HepG2 (cell line): ENCODE results near the gene FPGS. TPM values are rescaled to one million over a fixed set of nuclear protein-coding genes. Genes with fewer than 3 reads are reported as not detected.

Experiments used
- NFYC ChIP-seq: IDR thresholded peaks from 2 replicates; pipeline ENCODE4 v1.6.1; 2016; ENCODE audit warnings: missing genetic modification reagents, missing compliant biosample characterization
- PCBP2 ChIP-seq: fragments of 200-400 bp; formaldehyde crosslinking; optimal IDR thresholded peaks from 2 replicates; pipeline ENCODE3; 2018; ENCODE audit warnings: low read length, low read depth; ENCODE audit not compliant: poor library complexity, severe bottlenecking
- PHF21A ChIP-seq: sonication (generic); formaldehyde crosslinking; IDR thresholded peaks from 2 replicates; pipeline ENCODE4 v1.5.0; 2020; ENCODE audit warnings: mild to moderate bottlenecking, missing genetic modification reagents
- SAP130 ChIP-seq: IDR thresholded peaks from 2 replicates; pipeline ENCODE4 v1.6.1; 2016; ENCODE audit warnings: low read depth
- SETDB1 ChIP-seq: sonication (generic); formaldehyde crosslinking; IDR thresholded peaks from 2 replicates; pipeline ENCODE4 v1.5.1; 2020; ENCODE audit warnings: missing genetic modification reagents, mild to moderate bottlenecking, borderline replicate concordance
- TCF7L2 ChIP-seq: IDR thresholded peaks from 2 replicates; pipeline ENCODE4 v1.6.1; 2011; ENCODE audit warnings: mild to moderate bottlenecking, low read depth, low read length, moderate library complexity
- WIZ ChIP-seq: sonication (generic); formaldehyde crosslinking; IDR thresholded peaks from 2 replicates; pipeline ENCODE4 v1.5.1; 2020; ENCODE audit warnings: mild to moderate bottlenecking, missing genetic modification reagents
- ZNF235 ChIP-seq: sonication (generic); formaldehyde crosslinking; IDR thresholded peaks from 2 replicates; pipeline ENCODE4 v1.8.1; 2023; ENCODE audit warnings: mild to moderate bottlenecking, missing genetic modification reagents, borderline replicate concordance
- ZNF670 ChIP-seq: sonication (generic); formaldehyde crosslinking; IDR thresholded peaks from 2 replicates; pipeline ENCODE4 v1.8.0; 2022; ENCODE audit warnings: mild to moderate bottlenecking, missing genetic modification reagents, borderline replicate concordance
- ZNF776 ChIP-seq: sonication (generic); formaldehyde crosslinking; IDR thresholded peaks from 2 replicates; pipeline ENCODE4 v1.4.0; 2020; ENCODE audit warnings: mild to moderate bottlenecking, missing genetic modification reagents
- polyA plus RNA-seq, 8 experiments: library from polyadenylated mRNA; depleted of rRNA in 3 of 8; stranded (reverse) in 7 of 8; unstranded in 1 of 8; fragments of >200 nt; fragmentation: Illumina TruSeq in 4 of 8; extraction: Trizol in 4 of 8; gene quantifications; 2 replicates each; pipeline versions ENCODE4 v1.2.1 to v1.2.3, GENCODE V29; 2011 to 2016; ENCODE audit warnings: low read depth in 4 of 8, missing spikeins in 1 of 8, mixed read lengths in 1 of 8; ENCODE audit not compliant: insufficient read depth in 1 of 8
- total RNA-seq, 5 experiments: library from RNA; depleted of rRNA; stranded (reverse); fragments of >200 nt; fragmentation: Illumina TruSeq; extraction: Trizol; gene quantifications; 2 replicates each; pipeline ENCODE4 v1.2.3, GENCODE V29; 2016; ENCODE audit warnings: low read depth in 1 of 5
- TF ChIP-seq, protein P1 (sequence below): sonication (generic); formaldehyde crosslinking; IDR thresholded peaks from 2 replicates; pipeline ENCODE4 v1.5.0; 2020; ENCODE audit warnings: mild to moderate bottlenecking, missing genetic modification reagents
- TF ChIP-seq, protein P2 (sequence below): sonication (generic); formaldehyde crosslinking; IDR thresholded peaks from 2 replicates; pipeline ENCODE4 v1.4.0; 2020; ENCODE audit warnings: mild to moderate bottlenecking, missing genetic modification reagents, borderline replicate concordance
- TF ChIP-seq, protein P3 (sequence below): sonication (generic); formaldehyde crosslinking; IDR thresholded peaks from 2 replicates; pipeline ENCODE4 v1.5.1; 2020; ENCODE audit warnings: missing genetic modification reagents, mild to moderate bottlenecking, borderline replicate concordance
- TF ChIP-seq, protein P4 (sequence below): sonication (generic); formaldehyde crosslinking; IDR thresholded peaks from 2 replicates; pipeline ENCODE4 v1.4.0; 2020; ENCODE audit warnings: mild to moderate bottlenecking, missing genetic modification reagents, borderline replicate concordance
- TF ChIP-seq, protein P5 (sequence below): sonication (generic); formaldehyde crosslinking; IDR thresholded peaks from 2 replicates; pipeline ENCODE4 v1.8.1; 2023; ENCODE audit warnings: mild to moderate bottlenecking, missing genetic modification reagents, borderline replicate concordance

Gene FPGS
- total and polyA plus RNA-seq, 2 of the 13 experiments (the other 11 are each of a cell fraction or from before 2014, with no cell fraction given), result 35.6 to 36.8 TPM

DNA sequence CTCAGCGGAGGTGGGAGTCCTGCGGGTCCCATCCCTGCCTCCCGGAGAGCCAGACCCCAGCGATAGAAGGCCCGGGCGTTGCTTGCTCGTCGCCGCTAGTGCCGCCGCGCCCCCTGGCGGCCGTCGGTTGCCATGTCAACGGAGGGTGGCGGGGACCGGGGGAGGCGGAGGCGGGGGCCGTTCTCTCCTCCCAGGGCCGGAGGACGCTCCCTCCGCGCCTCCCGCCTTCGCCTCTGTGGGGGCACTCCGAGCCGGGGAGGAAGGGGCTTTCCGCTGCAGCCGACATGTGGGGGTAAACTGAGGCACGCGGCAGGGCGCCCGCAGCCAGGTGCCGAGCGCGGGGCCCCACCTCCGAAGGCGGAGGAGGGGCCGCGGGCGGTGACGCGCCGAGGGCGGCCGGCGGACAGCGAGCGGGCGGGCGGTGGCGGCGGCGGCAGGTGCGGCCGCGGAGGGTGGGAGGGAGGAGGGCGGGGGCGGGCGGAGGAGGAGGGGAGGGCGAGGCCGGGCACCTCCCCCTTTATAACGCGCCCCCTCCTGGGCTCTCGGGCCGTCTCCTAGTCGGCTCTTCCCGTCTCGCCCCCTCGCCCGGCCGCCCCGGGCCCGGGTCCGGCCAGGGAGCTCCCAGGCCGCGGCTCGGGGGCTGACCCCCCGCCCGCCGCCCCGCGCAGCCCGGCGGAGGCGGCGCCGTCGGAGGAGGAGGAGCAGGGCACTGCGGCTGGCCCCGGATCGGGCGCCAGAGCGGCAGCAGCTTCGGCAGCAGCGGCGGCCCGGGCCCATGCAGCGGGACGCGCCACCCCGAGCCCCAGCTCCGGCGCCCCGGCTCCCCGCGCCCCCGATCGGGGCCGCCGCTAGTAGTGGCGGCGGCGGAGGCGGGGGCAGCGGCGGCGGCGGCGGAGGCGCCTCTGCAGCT is 17.4 kb upstream of the FPGS start (continued):
- TF ChIP-seq, protein P1, sequence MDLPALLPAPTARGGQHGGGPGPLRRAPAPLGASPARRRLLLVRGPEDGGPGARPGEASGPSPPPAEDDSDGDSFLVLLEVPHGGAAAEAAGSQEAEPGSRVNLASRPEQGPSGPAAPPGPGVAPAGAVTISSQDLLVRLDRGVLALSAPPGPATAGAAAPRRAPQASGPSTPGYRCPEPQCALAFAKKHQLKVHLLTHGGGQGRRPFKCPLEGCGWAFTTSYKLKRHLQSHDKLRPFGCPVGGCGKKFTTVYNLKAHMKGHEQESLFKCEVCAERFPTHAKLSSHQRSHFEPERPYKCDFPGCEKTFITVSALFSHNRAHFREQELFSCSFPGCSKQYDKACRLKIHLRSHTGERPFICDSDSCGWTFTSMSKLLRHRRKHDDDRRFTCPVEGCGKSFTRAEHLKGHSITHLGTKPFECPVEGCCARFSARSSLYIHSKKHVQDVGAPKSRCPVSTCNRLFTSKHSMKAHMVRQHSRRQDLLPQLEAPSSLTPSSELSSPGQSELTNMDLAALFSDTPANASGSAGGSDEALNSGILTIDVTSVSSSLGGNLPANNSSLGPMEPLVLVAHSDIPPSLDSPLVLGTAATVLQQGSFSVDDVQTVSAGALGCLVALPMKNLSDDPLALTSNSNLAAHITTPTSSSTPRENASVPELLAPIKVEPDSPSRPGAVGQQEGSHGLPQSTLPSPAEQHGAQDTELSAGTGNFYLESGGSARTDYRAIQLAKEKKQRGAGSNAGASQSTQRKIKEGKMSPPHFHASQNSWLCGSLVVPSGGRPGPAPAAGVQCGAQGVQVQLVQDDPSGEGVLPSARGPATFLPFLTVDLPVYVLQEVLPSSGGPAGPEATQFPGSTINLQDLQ, result no peak
- TF ChIP-seq ZNF670 (no peak), SAP130 (peak; percentile 53), ZNF776 (CRISPR knock-in tag) (no peak), PCBP2 (no peak), ZNF235 (CRISPR knock-in tag) (no peak), TCF7L2 (no peak), NFYC (CRISPR knock-in tag) (no peak), WIZ (CRISPR knock-in tag) (no peak), PHF21A (CRISPR knock-in tag) (no peak; the same call in 1 of the 2 replicates), SETDB1 (CRISPR knock-in tag) (no peak)
- TF ChIP-seq, protein P2, sequence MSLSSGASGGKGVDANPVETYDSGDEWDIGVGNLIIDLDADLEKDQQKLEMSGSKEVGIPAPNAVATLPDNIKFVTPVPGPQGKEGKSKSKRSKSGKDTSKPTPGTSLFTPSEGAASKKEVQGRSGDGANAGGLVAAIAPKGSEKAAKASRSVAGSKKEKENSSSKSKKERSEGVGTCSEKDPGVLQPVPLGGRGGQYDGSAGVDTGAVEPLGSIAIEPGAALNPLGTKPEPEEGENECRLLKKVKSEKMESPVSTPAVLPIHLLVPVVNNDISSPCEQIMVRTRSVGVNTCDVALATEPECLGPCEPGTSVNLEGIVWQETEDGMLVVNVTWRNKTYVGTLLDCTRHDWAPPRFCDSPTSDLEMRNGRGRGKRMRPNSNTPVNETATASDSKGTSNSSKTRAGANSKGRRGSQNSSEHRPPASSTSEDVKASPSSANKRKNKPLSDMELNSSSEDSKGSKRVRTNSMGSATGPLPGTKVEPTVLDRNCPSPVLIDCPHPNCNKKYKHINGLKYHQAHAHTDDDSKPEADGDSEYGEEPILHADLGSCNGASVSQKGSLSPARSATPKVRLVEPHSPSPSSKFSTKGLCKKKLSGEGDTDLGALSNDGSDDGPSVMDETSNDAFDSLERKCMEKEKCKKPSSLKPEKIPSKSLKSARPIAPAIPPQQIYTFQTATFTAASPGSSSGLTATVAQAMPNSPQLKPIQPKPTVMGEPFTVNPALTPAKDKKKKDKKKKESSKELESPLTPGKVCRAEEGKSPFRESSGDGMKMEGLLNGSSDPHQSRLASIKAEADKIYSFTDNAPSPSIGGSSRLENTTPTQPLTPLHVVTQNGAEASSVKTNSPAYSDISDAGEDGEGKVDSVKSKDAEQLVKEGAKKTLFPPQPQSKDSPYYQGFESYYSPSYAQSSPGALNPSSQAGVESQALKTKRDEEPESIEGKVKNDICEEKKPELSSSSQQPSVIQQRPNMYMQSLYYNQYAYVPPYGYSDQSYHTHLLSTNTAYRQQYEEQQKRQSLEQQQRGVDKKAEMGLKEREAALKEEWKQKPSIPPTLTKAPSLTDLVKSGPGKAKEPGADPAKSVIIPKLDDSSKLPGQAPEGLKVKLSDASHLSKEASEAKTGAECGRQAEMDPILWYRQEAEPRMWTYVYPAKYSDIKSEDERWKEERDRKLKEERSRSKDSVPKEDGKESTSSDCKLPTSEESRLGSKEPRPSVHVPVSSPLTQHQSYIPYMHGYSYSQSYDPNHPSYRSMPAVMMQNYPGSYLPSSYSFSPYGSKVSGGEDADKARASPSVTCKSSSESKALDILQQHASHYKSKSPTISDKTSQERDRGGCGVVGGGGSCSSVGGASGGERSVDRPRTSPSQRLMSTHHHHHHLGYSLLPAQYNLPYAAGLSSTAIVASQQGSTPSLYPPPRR, result no peak
- TF ChIP-seq, protein P3, sequence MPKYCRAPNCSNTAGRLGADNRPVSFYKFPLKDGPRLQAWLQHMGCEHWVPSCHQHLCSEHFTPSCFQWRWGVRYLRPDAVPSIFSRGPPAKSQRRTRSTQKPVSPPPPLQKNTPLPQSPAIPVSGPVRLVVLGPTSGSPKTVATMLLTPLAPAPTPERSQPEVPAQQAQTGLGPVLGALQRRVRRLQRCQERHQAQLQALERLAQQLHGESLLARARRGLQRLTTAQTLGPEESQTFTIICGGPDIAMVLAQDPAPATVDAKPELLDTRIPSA (CRISPR knock-in tag), result no peak
- TF ChIP-seq, protein P4, sequence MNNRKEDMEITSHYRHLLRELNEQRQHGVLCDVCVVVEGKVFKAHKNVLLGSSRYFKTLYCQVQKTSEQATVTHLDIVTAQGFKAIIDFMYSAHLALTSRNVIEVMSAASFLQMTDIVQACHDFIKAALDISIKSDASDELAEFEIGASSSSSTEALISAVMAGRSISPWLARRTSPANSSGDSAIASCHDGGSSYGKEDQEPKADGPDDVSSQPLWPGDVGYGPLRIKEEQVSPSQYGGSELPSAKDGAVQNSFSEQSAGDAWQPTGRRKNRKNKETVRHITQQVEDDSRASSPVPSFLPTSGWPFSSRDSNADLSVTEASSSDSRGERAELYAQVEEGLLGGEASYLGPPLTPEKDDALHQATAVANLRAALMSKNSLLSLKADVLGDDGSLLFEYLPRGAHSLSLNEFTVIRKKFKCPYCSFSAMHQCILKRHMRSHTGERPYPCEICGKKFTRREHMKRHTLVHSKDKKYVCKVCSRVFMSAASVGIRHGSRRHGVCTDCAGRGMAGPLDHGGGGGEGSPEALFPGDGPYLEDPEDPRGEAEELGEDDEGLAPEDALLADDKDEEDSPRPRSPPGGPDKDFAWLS, result no peak
- TF ChIP-seq, protein P5, sequence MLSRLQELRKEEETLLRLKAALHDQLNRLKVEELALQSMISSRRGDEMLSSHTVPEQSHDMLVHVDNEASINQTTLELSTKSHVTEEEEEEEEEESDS (CRISPR knock-in tag), result no peak
